Mammary epithelial cell (primary cell): Measurements from ENCODE around the gene ALDH1B1.

Experiments used
- EZH2 ChIP-seq: IDR thresholded peaks from 2 replicates; pipeline ENCODE4 v1.6.1; 2012; ENCODE audit warnings: low read length, inconsistent platforms, borderline replicate concordance
- TF ChIP-seq, protein P1 (sequence below), 2 donors: IDR thresholded peaks in 1 of 2; conservative IDR thresholded peaks in 1 of 2; 2 replicates each; pipeline ENCODE4 v1.5.1; 2011 to 2012; ENCODE audit warnings: inconsistent platforms in 2 of 2, low read length in 2 of 2, mild to moderate bottlenecking in 2 of 2, control low read depth in 1 of 2, low read depth in 1 of 2; ENCODE audit not compliant: insufficient read depth in 1 of 2; ENCODE audit errors: extremely low read depth in 1 of 2

DNA sequence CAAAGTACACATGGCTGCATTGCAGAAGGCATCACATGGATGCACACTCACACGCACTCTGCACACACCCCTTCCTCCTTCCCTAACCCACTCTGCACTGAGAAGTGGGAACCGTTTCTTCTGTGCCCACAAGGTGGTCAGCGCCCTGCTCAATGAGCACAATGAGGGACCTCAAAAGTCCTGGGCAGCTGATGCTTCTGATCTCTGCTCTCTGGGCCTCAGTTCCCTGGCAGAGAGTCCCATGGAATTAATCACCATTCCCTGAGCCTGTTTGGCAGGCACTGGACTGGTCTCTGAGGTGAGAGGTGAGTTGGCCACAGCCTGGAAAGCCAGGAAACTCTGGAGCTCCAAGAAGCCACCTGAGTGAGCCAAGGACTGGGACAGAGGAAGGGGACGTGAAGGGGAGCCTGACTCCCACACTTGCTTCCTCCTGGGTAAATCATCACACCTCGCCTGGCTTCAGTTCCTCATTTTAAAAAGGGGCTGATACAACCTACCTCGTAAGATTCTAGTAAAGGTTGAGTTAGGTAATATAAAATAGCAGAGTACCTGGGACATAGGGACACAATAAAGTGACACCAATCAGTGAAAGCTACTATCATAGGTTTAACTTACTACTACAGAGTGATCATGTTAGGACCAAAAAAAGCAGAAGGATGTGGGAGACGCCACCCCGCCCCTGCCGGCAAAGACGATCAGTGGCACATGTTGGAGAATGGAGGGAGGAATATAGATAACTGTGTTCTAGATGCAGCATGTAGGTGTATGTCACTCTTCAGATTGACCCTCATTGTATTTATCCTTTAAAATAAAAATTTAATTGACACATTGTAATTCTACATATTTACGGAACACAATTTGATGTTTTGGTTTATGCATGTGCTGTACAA, 52.9 kb downstream of the ALDH1B1 start:
- TF ChIP-seq, protein P1, sequence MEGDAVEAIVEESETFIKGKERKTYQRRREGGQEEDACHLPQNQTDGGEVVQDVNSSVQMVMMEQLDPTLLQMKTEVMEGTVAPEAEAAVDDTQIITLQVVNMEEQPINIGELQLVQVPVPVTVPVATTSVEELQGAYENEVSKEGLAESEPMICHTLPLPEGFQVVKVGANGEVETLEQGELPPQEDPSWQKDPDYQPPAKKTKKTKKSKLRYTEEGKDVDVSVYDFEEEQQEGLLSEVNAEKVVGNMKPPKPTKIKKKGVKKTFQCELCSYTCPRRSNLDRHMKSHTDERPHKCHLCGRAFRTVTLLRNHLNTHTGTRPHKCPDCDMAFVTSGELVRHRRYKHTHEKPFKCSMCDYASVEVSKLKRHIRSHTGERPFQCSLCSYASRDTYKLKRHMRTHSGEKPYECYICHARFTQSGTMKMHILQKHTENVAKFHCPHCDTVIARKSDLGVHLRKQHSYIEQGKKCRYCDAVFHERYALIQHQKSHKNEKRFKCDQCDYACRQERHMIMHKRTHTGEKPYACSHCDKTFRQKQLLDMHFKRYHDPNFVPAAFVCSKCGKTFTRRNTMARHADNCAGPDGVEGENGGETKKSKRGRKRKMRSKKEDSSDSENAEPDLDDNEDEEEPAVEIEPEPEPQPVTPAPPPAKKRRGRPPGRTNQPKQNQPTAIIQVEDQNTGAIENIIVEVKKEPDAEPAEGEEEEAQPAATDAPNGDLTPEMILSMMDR (conservative IDR thresholded peaks at IDR 0.05 in 1 of 2, IDR thresholded peaks at IDR 0.05 in 1 of 2; ENCODE audit: extremely low read depth in 1 of 2, insufficient read depth in 1 of 2, low read depth in 1 of 2, low read length in 2 of 2): no peak
- no peak for TF ChIP-seq EZH2
